CD4-positive, alpha-beta T cell (primary cell): ENCODE results near the gene CCL24. TPM values are rescaled to one million over a fixed set of nuclear protein-coding genes. Genes with fewer than 3 reads are reported as not detected.

Experiments
- ATAC-seq: fragments of 200-7000 bp; cut with Tn5 transposase; one replicate; pipeline ENCODE4 v1.10.0; 2022; ENCODE audit warnings: mild to moderate bottlenecking; ENCODE audit not compliant: poor library complexity
- CTCF ChIA-PET: fragments of 350-600 bp; sonication (Branson Sonifier 250); formaldehyde crosslinking; loops from one replicate; lab custom pipeline; 2021; ENCODE audit warnings: antibody characterized with exemption, inconsistent platforms; lab: Charles Lee
- POLR2A ChIA-PET: fragments of 350-600 bp; sonication (Branson Sonifier 250); formaldehyde crosslinking; loops from one replicate; lab custom pipeline; 2021; ENCODE audit warnings: antibody characterized with exemption, inconsistent platforms; lab: Charles Lee
- DNase-seq, 14 experiments: peaks; one replicate each; pipeline ENCODE4 v3.0.0-alpha.2; 2013 to 2020; ENCODE audit warnings: mixed read lengths in 2 of 14
- H3K27ac ChIP-seq, 2 donors: one replicate each; pipeline versions ENCODE4 v1.5.1 to v1.7.0; 2013; ENCODE audit warnings: low read length in 2 of 2, low read depth in 1 of 2, mild to moderate bottlenecking in 1 of 2
- H3K27me3 ChIP-seq, 2 experiments: 1 replicate in 1 of 2; 2 replicates in 1 of 2; pipeline versions ENCODE4 v1.6.1 to v1.7.0; 2013; ENCODE audit warnings: low read length in 2 of 2, control low read depth in 1 of 2, mild to moderate bottlenecking in 1 of 2, moderate library complexity in 1 of 2; ENCODE audit not compliant: insufficient read depth in 2 of 2, control insufficient read depth in 1 of 2
- H3K36me3 ChIP-seq: one replicate; pipeline ENCODE4 v1.6.1; 2013; ENCODE audit warnings: low read length, control low read depth; ENCODE audit not compliant: insufficient read depth
- H3K4me1 ChIP-seq: one replicate; pipeline ENCODE4 v1.6.1; 2013; ENCODE audit warnings: low read length, control low read depth; ENCODE audit not compliant: insufficient read depth
- H3K4me3 ChIP-seq: one replicate; pipeline ENCODE4 v1.5.1; 2013; ENCODE audit warnings: mild to moderate bottlenecking, low read length, moderate library complexity
- H3K9me3 ChIP-seq, 2 experiments: 1 replicate in 1 of 2; 2 replicates in 1 of 2; pipeline versions ENCODE4 v1.6.1 to v1.7.0; 2013; ENCODE audit warnings: low read length in 2 of 2, mild to moderate bottlenecking in 2 of 2, control low read depth in 1 of 2, moderate library complexity in 1 of 2; ENCODE audit not compliant: control insufficient read depth in 1 of 2, insufficient read depth in 1 of 2
- H3K27ac Mint-ChIP-seq: one replicate; pipeline ENCODE4 v1.8.0; 2020; ENCODE audit warnings: mixed read lengths
- H3K27me3 Mint-ChIP-seq: one replicate; pipeline ENCODE4 v1.8.0; 2021; ENCODE audit warnings: mixed read lengths
- H3K36me3 Mint-ChIP-seq: one replicate; pipeline ENCODE4 v1.8.0; 2021; ENCODE audit warnings: low read depth, mixed read lengths
- H3K4me1 Mint-ChIP-seq: one replicate; pipeline ENCODE4 v1.8.0; 2021; ENCODE audit warnings: low read depth, mixed read lengths
- H3K4me3 Mint-ChIP-seq: one replicate; pipeline ENCODE4 v1.8.0; 2020; ENCODE audit warnings: mild to moderate bottlenecking, mixed read lengths
- H3K9me3 Mint-ChIP-seq: one replicate; pipeline ENCODE4 v1.8.0; 2020; ENCODE audit warnings: mixed read lengths
- intact Hi-C, 2 experiments: fragments of 100-400 bp; cut with DNase I in 1 of 2; cut with micrococcal nuclease in 1 of 2; formaldehyde crosslinking; loops; one replicate each; pipeline versions ENCODE4 v1.15.1 to v1.9.0; 2023 to 2025; cut with DNase I, micrococcal nuclease
- total RNA-seq, 174 experiments: library from RNA in 2 of 174; stranded (reverse) in 2 of 174; gene quantifications; one replicate each; pipeline ENCODE4 v1.2.3 and lab custom pipeline; 2021 to 2026
- TF ChIP-seq, protein P1 (sequence below): fragments of 200-600 bp; IDR thresholded peaks from one replicate; pipeline ENCODE4 v1.8.0; 2022; ENCODE audit warnings: antibody characterized with exemption, mild to moderate bottlenecking

The CCL24 gene
- total RNA-seq, 2 experiments from 2014 or later, result not detected

DNA sequence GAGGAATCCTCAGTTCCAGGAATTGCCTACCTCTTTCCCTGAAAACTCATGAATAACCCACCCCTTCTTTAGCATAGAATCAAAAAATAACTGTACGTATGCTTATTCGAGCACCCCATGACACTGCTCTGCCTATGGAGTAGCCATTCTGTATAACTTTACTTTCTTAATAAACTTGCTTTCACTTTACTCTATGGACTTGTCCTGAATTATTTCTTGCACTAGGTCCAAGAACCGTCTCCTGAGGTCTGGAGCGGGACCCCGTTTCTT, 11.1 kb downstream of the CCL24 start:
- Mint-ChIP-seq H3K4me3 (no peak overlapping the region), H3K9me3 (peaks cover 2% of the 10 kb centered on the region), H3K27ac (no peak overlapping the region), H3K36me3 (no peaks in the 10 kb centered on the region), H3K4me1 (no peaks in the 10 kb centered on the region), H3K27me3 (peaks cover 4% of the 10 kb centered on the region)
- no peaks in the 10 kb centered on the region for H3K27me3 ChIP-seq
- H3K4me1 ChIP-seq, result no peaks in the 10 kb centered on the region
- CTCF ChIA-PET, result no interaction called here
- TF ChIP-seq, protein P1, sequence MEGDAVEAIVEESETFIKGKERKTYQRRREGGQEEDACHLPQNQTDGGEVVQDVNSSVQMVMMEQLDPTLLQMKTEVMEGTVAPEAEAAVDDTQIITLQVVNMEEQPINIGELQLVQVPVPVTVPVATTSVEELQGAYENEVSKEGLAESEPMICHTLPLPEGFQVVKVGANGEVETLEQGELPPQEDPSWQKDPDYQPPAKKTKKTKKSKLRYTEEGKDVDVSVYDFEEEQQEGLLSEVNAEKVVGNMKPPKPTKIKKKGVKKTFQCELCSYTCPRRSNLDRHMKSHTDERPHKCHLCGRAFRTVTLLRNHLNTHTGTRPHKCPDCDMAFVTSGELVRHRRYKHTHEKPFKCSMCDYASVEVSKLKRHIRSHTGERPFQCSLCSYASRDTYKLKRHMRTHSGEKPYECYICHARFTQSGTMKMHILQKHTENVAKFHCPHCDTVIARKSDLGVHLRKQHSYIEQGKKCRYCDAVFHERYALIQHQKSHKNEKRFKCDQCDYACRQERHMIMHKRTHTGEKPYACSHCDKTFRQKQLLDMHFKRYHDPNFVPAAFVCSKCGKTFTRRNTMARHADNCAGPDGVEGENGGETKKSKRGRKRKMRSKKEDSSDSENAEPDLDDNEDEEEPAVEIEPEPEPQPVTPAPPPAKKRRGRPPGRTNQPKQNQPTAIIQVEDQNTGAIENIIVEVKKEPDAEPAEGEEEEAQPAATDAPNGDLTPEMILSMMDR, result no peak
- POLR2A ChIA-PET, result no interaction called here
- no peak overlapping the region for H3K27ac ChIP-seq
- ATAC-seq (no peak), DNase-seq (no peak)
- intact Hi-C loops, result no loop called here
- H3K9me3 ChIP-seq, result peaks cover 12 to 18% of the 10 kb centered on the region in 2 experiments
- no peak overlapping the region for H3K4me3 ChIP-seq
- H3K36me3 ChIP-seq, result no peaks in the 10 kb centered on the region

DNA sequence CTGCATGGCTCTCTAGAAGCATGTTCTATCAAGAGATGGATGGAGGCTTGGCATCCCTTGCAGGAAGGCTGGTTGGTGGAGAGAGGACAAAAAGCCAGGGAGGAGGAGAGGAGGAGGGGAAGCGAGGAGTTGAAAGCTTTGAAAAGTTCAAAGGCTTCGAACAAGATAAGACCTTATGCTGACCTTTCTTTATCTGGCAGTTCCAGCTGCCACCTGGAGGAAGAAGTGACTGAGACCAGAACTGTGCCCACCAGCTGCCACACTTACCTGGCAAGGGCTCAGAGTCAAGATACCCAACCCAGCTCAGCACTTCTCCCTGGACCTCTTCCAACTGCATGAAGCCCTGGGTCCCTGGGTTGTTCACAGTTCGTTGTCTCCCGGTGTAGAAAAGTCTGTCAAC, 14.8 kb downstream of the CCL24 start:
- Histone ChIP-seq H3K9me3 (no peaks in the 10 kb centered on the region), H3K4me3 (no peak overlapping the region), H3K27me3 (no peaks in the 10 kb centered on the region), H3K36me3 (no peaks in the 10 kb centered on the region), H3K27ac (no peak overlapping the region), H3K4me1 (no peaks in the 10 kb centered on the region)
- DNase-seq (no peak), ATAC-seq (no peak)
- ChIA-PET POLR2A (no interaction called here), CTCF (interaction anchor here (0.7 kb wide), 1 partner anchor 15 kb away, joined by 4 read pairs; no protein-coding TSS in a partner anchor)
- Mint-ChIP-seq H3K27me3 (peaks cover 4% of the 10 kb centered on the region), H3K9me3 (no peaks in the 10 kb centered on the region), H3K4me3 (no peak overlapping the region), H3K27ac (no peak overlapping the region), H3K4me1 (no peaks in the 10 kb centered on the region), H3K36me3 (no peaks in the 10 kb centered on the region)
- intact Hi-C loops, result no loop called here
- TF ChIP-seq, protein P1, result no peak

DNA sequence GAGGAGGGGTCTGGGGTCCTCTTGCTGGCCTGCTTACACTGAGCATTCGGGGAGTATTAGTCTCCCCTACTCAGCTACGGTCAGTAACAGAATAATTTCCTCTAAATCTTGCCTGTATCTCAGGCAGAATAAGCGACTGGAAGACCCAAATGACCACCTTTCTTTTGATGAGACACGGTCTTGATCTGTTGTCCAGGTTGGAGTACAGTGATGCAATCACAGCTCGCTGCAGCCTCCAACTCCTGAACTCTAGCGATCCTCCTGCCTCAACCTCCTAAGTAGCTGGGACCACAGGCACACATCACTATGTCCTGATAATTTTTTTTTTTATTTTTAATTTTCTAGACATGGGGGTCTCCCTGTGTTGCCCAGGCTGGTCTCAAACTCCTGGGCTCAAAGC, 17.2 kb downstream of the CCL24 start:
- H3K9me3 ChIP-seq, result no peaks in the 10 kb centered on the region
- intact Hi-C loops, result no loop called here
- H3K27me3 ChIP-seq, result no peaks in the 10 kb centered on the region
- Mint-ChIP-seq H3K36me3 (no peaks in the 10 kb centered on the region), H3K4me1 (no peaks in the 10 kb centered on the region), H3K9me3 (no peaks in the 10 kb centered on the region), H3K27ac (no peak overlapping the region), H3K27me3 (no peaks in the 10 kb centered on the region), H3K4me3 (no peak overlapping the region)
- ChIA-PET CTCF (no interaction called here), POLR2A (no interaction called here)
- no peaks in the 10 kb centered on the region for H3K4me1 ChIP-seq
- H3K27ac ChIP-seq, result no peak overlapping the region
- H3K36me3 ChIP-seq, result no peaks in the 10 kb centered on the region
- TF ChIP-seq, protein P1, result no peak
- DNase-seq (no peak), ATAC-seq (no peak)
- H3K4me3 ChIP-seq, result no peak overlapping the region
